CD4-positive, alpha-beta T cell (primary cell): ENCODE results near the gene SCGB1A1. TPM values are rescaled to one million over a fixed set of nuclear protein-coding genes. Genes with fewer than 3 reads are reported as not detected.

ENCODE experiments used
- ATAC-seq: fragments of 200-7000 bp; cut with Tn5 transposase; one replicate; pipeline ENCODE4 v1.10.0; 2022; ENCODE audit warnings: mild to moderate bottlenecking; ENCODE audit not compliant: poor library complexity
- CTCF ChIA-PET: fragments of 350-600 bp; sonication (Branson Sonifier 250); formaldehyde crosslinking; loops from one replicate; lab custom pipeline; 2021; ENCODE audit warnings: antibody characterized with exemption, inconsistent platforms; lab: Charles Lee
- POLR2A ChIA-PET: fragments of 350-600 bp; sonication (Branson Sonifier 250); formaldehyde crosslinking; loops from one replicate; lab custom pipeline; 2021; ENCODE audit warnings: antibody characterized with exemption, inconsistent platforms; lab: Charles Lee
- DNase-seq, 14 experiments: peaks; one replicate each; pipeline ENCODE4 v3.0.0-alpha.2; 2013 to 2020; ENCODE audit warnings: mixed read lengths in 2 of 14
- H3K27ac ChIP-seq, 2 donors: one replicate each; pipeline versions ENCODE4 v1.5.1 to v1.7.0; 2013; ENCODE audit warnings: low read length in 2 of 2, low read depth in 1 of 2, mild to moderate bottlenecking in 1 of 2
- H3K27me3 ChIP-seq, 2 experiments: 1 replicate in 1 of 2; 2 replicates in 1 of 2; pipeline versions ENCODE4 v1.6.1 to v1.7.0; 2013; ENCODE audit warnings: low read length in 2 of 2, control low read depth in 1 of 2, mild to moderate bottlenecking in 1 of 2, moderate library complexity in 1 of 2; ENCODE audit not compliant: insufficient read depth in 2 of 2, control insufficient read depth in 1 of 2
- H3K36me3 ChIP-seq: one replicate; pipeline ENCODE4 v1.6.1; 2013; ENCODE audit warnings: low read length, control low read depth; ENCODE audit not compliant: insufficient read depth
- H3K4me1 ChIP-seq: one replicate; pipeline ENCODE4 v1.6.1; 2013; ENCODE audit warnings: low read length, control low read depth; ENCODE audit not compliant: insufficient read depth
- H3K4me3 ChIP-seq: one replicate; pipeline ENCODE4 v1.5.1; 2013; ENCODE audit warnings: mild to moderate bottlenecking, low read length, moderate library complexity
- H3K9me3 ChIP-seq, 2 experiments: 1 replicate in 1 of 2; 2 replicates in 1 of 2; pipeline versions ENCODE4 v1.6.1 to v1.7.0; 2013; ENCODE audit warnings: low read length in 2 of 2, mild to moderate bottlenecking in 2 of 2, control low read depth in 1 of 2, moderate library complexity in 1 of 2; ENCODE audit not compliant: control insufficient read depth in 1 of 2, insufficient read depth in 1 of 2
- H3K27ac Mint-ChIP-seq: one replicate; pipeline ENCODE4 v1.8.0; 2020; ENCODE audit warnings: mixed read lengths
- H3K27me3 Mint-ChIP-seq: one replicate; pipeline ENCODE4 v1.8.0; 2021; ENCODE audit warnings: mixed read lengths
- H3K36me3 Mint-ChIP-seq: one replicate; pipeline ENCODE4 v1.8.0; 2021; ENCODE audit warnings: low read depth, mixed read lengths
- H3K4me1 Mint-ChIP-seq: one replicate; pipeline ENCODE4 v1.8.0; 2021; ENCODE audit warnings: low read depth, mixed read lengths
- H3K4me3 Mint-ChIP-seq: one replicate; pipeline ENCODE4 v1.8.0; 2020; ENCODE audit warnings: mild to moderate bottlenecking, mixed read lengths
- H3K9me3 Mint-ChIP-seq: one replicate; pipeline ENCODE4 v1.8.0; 2020; ENCODE audit warnings: mixed read lengths
- intact Hi-C, 2 experiments: fragments of 100-400 bp; cut with DNase I in 1 of 2; cut with micrococcal nuclease in 1 of 2; formaldehyde crosslinking; loops; one replicate each; pipeline versions ENCODE4 v1.15.1 to v1.9.0; 2023 to 2025; cut with DNase I, micrococcal nuclease
- total RNA-seq, 174 experiments: library from RNA in 2 of 174; stranded (reverse) in 2 of 174; gene quantifications; one replicate each; pipeline ENCODE4 v1.2.3 and lab custom pipeline; 2021 to 2026
- TF ChIP-seq, protein P1 (sequence below): fragments of 200-600 bp; IDR thresholded peaks from one replicate; pipeline ENCODE4 v1.8.0; 2022; ENCODE audit warnings: antibody characterized with exemption, mild to moderate bottlenecking

Gene SCGB1A1
- total RNA-seq, 2 experiments from 2014 or later: not detected

DNA sequence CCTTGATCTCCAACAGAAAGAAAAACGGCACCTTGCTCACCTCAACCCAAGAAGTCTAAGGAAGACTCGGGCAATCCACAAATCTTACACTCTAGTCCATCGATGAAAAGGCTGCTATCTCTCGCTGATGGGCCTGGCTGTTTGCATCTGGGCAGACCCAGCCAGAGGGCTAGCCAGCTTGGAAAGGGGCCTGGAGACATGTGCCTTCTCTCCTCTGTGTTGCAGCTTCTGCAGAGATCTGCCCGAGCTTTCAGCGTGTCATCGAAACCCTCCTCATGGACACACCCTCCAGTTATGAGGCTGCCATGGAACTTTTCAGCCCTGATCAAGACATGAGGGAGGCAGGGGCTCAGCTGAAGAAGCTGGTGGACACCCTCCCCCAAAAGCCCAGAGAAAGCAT lies 3.2 kb downstream of the SCGB1A1 start:
- H3K9me3 ChIP-seq: no peaks in the 10 kb centered on the region
- H3K27me3 Mint-ChIP-seq: no peaks in the 10 kb centered on the region
- no peaks in the 10 kb centered on the region for H3K36me3 Mint-ChIP-seq
- intact Hi-C loops: loop anchor here (2.0 to 10.0 kb wide), 3 partner anchors 119 to 443 kb away; no protein-coding TSS in a partner anchor
- H3K27me3 ChIP-seq: no peaks in the 10 kb centered on the region
- no peak overlapping the region for H3K4me3 ChIP-seq
- CTCF ChIA-PET: no interaction called here
- DNase-seq: no peak
- peaks cover 15% of the 10 kb centered on the region for H3K4me1 Mint-ChIP-seq
- no peak overlapping the region for H3K27ac ChIP-seq
- H3K27ac Mint-ChIP-seq: no peak overlapping the region
- no peak for ATAC-seq
- H3K9me3 Mint-ChIP-seq: no peaks in the 10 kb centered on the region
- TF ChIP-seq, protein P1, sequence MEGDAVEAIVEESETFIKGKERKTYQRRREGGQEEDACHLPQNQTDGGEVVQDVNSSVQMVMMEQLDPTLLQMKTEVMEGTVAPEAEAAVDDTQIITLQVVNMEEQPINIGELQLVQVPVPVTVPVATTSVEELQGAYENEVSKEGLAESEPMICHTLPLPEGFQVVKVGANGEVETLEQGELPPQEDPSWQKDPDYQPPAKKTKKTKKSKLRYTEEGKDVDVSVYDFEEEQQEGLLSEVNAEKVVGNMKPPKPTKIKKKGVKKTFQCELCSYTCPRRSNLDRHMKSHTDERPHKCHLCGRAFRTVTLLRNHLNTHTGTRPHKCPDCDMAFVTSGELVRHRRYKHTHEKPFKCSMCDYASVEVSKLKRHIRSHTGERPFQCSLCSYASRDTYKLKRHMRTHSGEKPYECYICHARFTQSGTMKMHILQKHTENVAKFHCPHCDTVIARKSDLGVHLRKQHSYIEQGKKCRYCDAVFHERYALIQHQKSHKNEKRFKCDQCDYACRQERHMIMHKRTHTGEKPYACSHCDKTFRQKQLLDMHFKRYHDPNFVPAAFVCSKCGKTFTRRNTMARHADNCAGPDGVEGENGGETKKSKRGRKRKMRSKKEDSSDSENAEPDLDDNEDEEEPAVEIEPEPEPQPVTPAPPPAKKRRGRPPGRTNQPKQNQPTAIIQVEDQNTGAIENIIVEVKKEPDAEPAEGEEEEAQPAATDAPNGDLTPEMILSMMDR: no peak
- POLR2A ChIA-PET: no interaction called here
- H3K4me1 ChIP-seq: peaks cover 17% of the 10 kb centered on the region
- no peaks in the 10 kb centered on the region for H3K36me3 ChIP-seq
- no peak overlapping the region for H3K4me3 Mint-ChIP-seq

DNA sequence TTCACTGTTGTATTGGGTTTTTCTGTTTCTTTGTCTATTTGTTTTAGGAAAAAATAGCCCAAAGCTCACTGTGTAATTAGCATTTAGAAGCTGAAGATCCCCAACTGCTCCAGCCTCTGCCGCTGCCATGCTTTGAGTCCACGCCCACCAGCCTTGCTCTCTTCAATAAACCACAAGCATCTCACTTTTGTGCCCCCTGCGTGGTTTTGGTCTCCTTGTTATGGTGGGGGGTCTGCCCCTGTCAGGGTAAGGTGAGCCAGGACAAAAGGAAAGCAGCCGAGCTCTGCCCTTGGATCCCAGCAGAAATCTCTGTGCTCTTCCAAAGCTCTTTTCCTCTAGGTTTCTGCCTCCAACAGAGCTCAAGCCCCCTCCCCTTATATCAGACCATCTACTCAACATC lies 4.2 kb downstream of the SCGB1A1 start:
- H3K4me3 Mint-ChIP-seq: no peak overlapping the region

DNA sequence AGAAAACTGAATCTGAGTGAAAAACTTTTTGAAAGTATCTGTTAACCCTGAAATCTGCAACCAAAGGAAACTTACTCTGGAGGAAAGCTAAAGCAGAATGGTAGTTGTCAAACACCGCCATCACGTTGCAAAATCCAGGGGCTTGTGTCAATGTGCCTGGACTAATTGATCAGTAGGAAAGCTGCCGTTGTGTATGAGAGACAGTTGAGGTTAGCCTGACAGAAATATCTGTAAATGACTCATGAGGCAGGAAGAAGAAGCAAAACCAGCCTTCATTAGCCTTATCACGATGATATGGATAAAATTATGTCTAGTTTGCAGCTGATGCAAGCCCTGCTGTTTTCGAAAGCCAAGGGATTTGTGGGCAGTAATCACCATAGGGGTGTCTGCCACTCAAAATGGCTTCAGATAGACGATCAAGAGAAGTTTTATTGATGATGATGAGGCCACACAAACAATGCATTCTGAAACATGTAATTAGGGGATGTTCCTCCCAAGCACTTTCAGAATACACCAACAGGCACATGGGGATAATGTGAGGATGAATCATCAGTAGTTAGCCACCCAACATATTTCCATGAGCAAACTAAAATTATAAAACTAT lies 8.9 kb downstream of the SCGB1A1 start:
- no peaks in the 10 kb centered on the region for H3K27me3 ChIP-seq
- peak in 3 of 14 experiments; percentile 22 to 56 (median 48) for DNase-seq
- no peak for ATAC-seq

More for the DNA sequence above, 4.2 kb downstream of the SCGB1A1 start:
- DNase-seq: no peak
- no peaks in the 10 kb centered on the region for H3K9me3 ChIP-seq
- no peaks in the 10 kb centered on the region for H3K27me3 ChIP-seq
- ChIA-PET CTCF (interaction anchor here (0.7 to 3.3 kb wide), 3 partner anchors 119 to 137 kb away, joined by 3 to 35 read pairs (median 4); no protein-coding TSS in a partner anchor), POLR2A (no interaction called here)
- Mint-ChIP-seq H3K27me3 (no peaks in the 10 kb centered on the region), H3K36me3 (no peaks in the 10 kb centered on the region), H3K9me3 (no peaks in the 10 kb centered on the region), H3K4me1 (peaks cover 21% of the 10 kb centered on the region), H3K27ac (no peak overlapping the region)
- no peak overlapping the region for H3K27ac ChIP-seq
- intact Hi-C loops: loop anchor here (2.0 to 10.0 kb wide), 3 partner anchors 118 to 442 kb away; no protein-coding TSS in a partner anchor
- peaks cover 27% of the 10 kb centered on the region for H3K4me1 ChIP-seq
- TF ChIP-seq, protein P1: no peak
- no peak for ATAC-seq
- H3K4me3 ChIP-seq: no peak overlapping the region
- H3K36me3 ChIP-seq: no peaks in the 10 kb centered on the region

More for the DNA sequence above, 8.9 kb downstream of the SCGB1A1 start:
- POLR2A ChIA-PET: interaction anchor here (0.8 kb wide), 1 partner anchor 129 kb away, joined by 3 read pairs; no protein-coding TSS in a partner anchor
- H3K4me1 ChIP-seq: peaks cover 34% of the 10 kb centered on the region
- H3K27ac ChIP-seq: peak overlapping the region in 1 of 2 donors; percentile 24
- no peaks in the 10 kb centered on the region for H3K36me3 Mint-ChIP-seq
- peak overlapping the region; percentile 35 for H3K27ac Mint-ChIP-seq
- H3K9me3 ChIP-seq: no peaks in the 10 kb centered on the region
- H3K4me1 Mint-ChIP-seq: peaks cover 33% of the 10 kb centered on the region
- peak overlapping the region; percentile 38 for H3K4me3 Mint-ChIP-seq
- no peak overlapping the region for H3K4me3 ChIP-seq
- intact Hi-C loops: loop anchor here (5.0 to 10.0 kb wide), 2 partner anchors 435 to 437 kb away; no protein-coding TSS in a partner anchor
- TF ChIP-seq, protein P1: no peak
- no peaks in the 10 kb centered on the region for H3K9me3 Mint-ChIP-seq
- no peaks in the 10 kb centered on the region for H3K36me3 ChIP-seq
- CTCF ChIA-PET: interaction anchor here (1.4 to 2.3 kb wide), 2 partner anchors 115 to 133 kb away, joined by 3 to 6 read pairs; no protein-coding TSS in a partner anchor
- H3K27me3 Mint-ChIP-seq: no peaks in the 10 kb centered on the region
